GM23338 (cell line): Measurements from ENCODE around the gene CD300E. TPM values are rescaled to one million over a fixed set of nuclear protein-coding genes. Genes with fewer than 3 reads are reported as not detected.

Source experiments
- ATAC-seq: fragments of 200-7000 bp; cut with Tn5 transposase; 3 replicates; pipeline ENCODE4 v1.9.1; 2020
- DNase-seq: peaks from one replicate; pipeline ENCODE4 v3.0.0-alpha.2; 2015; ENCODE audit warnings: low spot score
- H2AFZ ChIP-seq: fragments of 200-600 bp; sonication (generic); 2 replicates; pipeline ENCODE4 v1.8.0; 2016; ENCODE audit warnings: antibody characterized with exemption, mild to moderate bottlenecking, moderate library complexity
- H3F3A ChIP-seq: fragments of 200-600 bp; sonication (generic); replicated peaks from 2 replicates; pipeline ENCODE4 v1.8.0; 2017; ENCODE audit warnings: antibody characterized with exemption, mixed run types, low read depth
- H3K27ac ChIP-seq: fragments of 200-600 bp; sonication (generic); 2 replicates; pipeline ENCODE4 v1.6.1; 2016; ENCODE audit warnings: low read depth
- H3K27me3 ChIP-seq: fragments of 200-600 bp; sonication (generic); 2 replicates; pipeline ENCODE4 v1.8.0; 2016; ENCODE audit warnings: mild to moderate bottlenecking, mixed run types, moderate library complexity; ENCODE audit not compliant: insufficient read depth
- H3K36me3 ChIP-seq: fragments of 200-600 bp; sonication (generic); 2 replicates; pipeline ENCODE4 v1.8.0; 2016; ENCODE audit warnings: mild to moderate bottlenecking; ENCODE audit not compliant: insufficient read depth
- H3K4me1 ChIP-seq: fragments of 200-600 bp; sonication (generic); 2 replicates; pipeline ENCODE4 v1.8.0; 2016; ENCODE audit warnings: mild to moderate bottlenecking, moderate library complexity; ENCODE audit not compliant: insufficient read depth
- H3K4me2 ChIP-seq: fragments of 200-600 bp; sonication (generic); 2 replicates; pipeline ENCODE4 v1.7.1; 2017; ENCODE audit warnings: mixed run types
- H3K4me3 ChIP-seq: fragments of 200-600 bp; sonication (generic); 2 replicates; pipeline ENCODE4 v1.6.1; 2016; ENCODE audit warnings: mixed run types
- H3K79me2 ChIP-seq: fragments of 200-600 bp; sonication (generic); replicated peaks from 2 replicates; pipeline ENCODE4 v1.8.0; 2017; ENCODE audit warnings: mild to moderate bottlenecking; ENCODE audit not compliant: insufficient read depth
- H3K9me2 ChIP-seq: fragments of 200-600 bp; sonication (generic); 2 replicates; pipeline ENCODE4 v1.8.0; 2017; ENCODE audit not compliant: insufficient read depth
- H4K20me1 ChIP-seq: fragments of 200-600 bp; sonication (generic); replicated peaks from 2 replicates; pipeline ENCODE4 v1.8.0; 2017; ENCODE audit warnings: mild to moderate bottlenecking; ENCODE audit not compliant: insufficient read depth
- H3K27ac Mint-ChIP-seq: 2 replicates; pipeline ENCODE4 v1.8.0; 2020; ENCODE audit warnings: inconsistent platforms, mild to moderate bottlenecking, moderate library complexity, mixed read lengths
- H3K27me3 Mint-ChIP-seq: 3 replicates; pipeline ENCODE4 v1.8.0; 2022; ENCODE audit warnings: low read depth, mild to moderate bottlenecking, moderate library complexity, mixed read lengths, inconsistent platforms; ENCODE audit not compliant: insufficient read depth, poor library complexity
- H3K36me3 Mint-ChIP-seq: 3 replicates; pipeline ENCODE4 v1.8.0; 2021; ENCODE audit warnings: low read depth, mild to moderate bottlenecking, inconsistent platforms, moderate library complexity, mixed read lengths
- H3K4me1 Mint-ChIP-seq: 3 replicates; pipeline ENCODE4 v1.8.0; 2020; ENCODE audit warnings: mild to moderate bottlenecking, inconsistent platforms, mixed read lengths
- H3K4me3 Mint-ChIP-seq: 3 replicates; pipeline ENCODE4 v1.8.0; 2021; ENCODE audit warnings: moderate library complexity, mild to moderate bottlenecking, inconsistent platforms, mixed read lengths
- H3K9me3 Mint-ChIP-seq: 3 replicates; pipeline ENCODE4 v1.8.0; 2020; ENCODE audit warnings: moderate library complexity, mild to moderate bottlenecking, inconsistent platforms, mixed read lengths
- CREB1 ChIP-seq: fragments of 250-450 bp; sonication (Bioruptor Pico); IDR thresholded peaks from 2 replicates; pipeline ENCODE4 v1.5.0; 2020; ENCODE audit warnings: low read depth, mild to moderate bottlenecking, moderate library complexity
- CTCF ChIP-seq, 2 experiments: fragments of 200-600 bp in 1 of 2; sonication (generic) in 1 of 2; conservative IDR thresholded peaks; 2 replicates each; pipeline versions ENCODE4 v1.5.1 to v1.6.1; 2016 to 2017; ENCODE audit warnings: antibody characterized with exemption in 2 of 2, low read depth in 2 of 2, mild to moderate bottlenecking in 2 of 2, moderate library complexity in 1 of 2
- ETS1 ChIP-seq: IDR thresholded peaks from 2 replicates; pipeline ENCODE4 v1.6.1; 2016; ENCODE audit warnings: antibody characterized with exemption
- EZH2phosphoT487 ChIP-seq: fragments of 200-600 bp; sonication (generic); IDR thresholded peaks from one replicate; pipeline ENCODE4 v1.8.1; 2018; ENCODE audit warnings: antibody characterized with exemption; ENCODE audit not compliant: unreplicated experiment
- JUNB ChIP-seq: IDR thresholded peaks from one replicate; pipeline ENCODE4 v1.6.1; 2016; ENCODE audit warnings: antibody characterized with exemption; ENCODE audit not compliant: unreplicated experiment
- POLR2AphosphoS5 ChIP-seq: IDR thresholded peaks from 2 replicates; pipeline ENCODE4 v1.6.1; 2016; ENCODE audit warnings: antibody characterized with exemption, low read depth
- REST ChIP-seq: IDR thresholded peaks from one replicate; pipeline ENCODE4 v1.6.1; 2018; ENCODE audit warnings: antibody characterized with exemption; ENCODE audit not compliant: unreplicated experiment
- STAT1 ChIP-seq: IDR thresholded peaks from one replicate; pipeline ENCODE4 v1.6.1; 2016; ENCODE audit warnings: antibody characterized with exemption; ENCODE audit not compliant: unreplicated experiment
- ZNF331 ChIP-seq: fragments of 250-450 bp; sonication (Bioruptor Pico); IDR thresholded peaks from 2 replicates; pipeline ENCODE4 v1.5.0; 2020; ENCODE audit warnings: low read depth, mild to moderate bottlenecking, moderate library complexity
- polyA plus RNA-seq: library from polyadenylated mRNA; unstranded; fragments of >200 nt; fragmentation: Nextera tagmentation; extraction: Ambion mirVana; gene quantifications from 2 replicates; pipeline ENCODE4 v1.2.1, GENCODE V29; 2016
- total RNA-seq: library from RNA; depleted of rRNA; stranded (reverse); fragments of >200 nt; shearing (Covaris generic); gene quantifications from 2 replicates; pipeline ENCODE4 v1.2.3, GENCODE V29; 2014

The CD300E gene
- total and polyA plus RNA-seq, 2 experiments from 2014 or later = not detected

- TF ChIP-seq REST (no peak), ZNF331 (no peak), POLR2AphosphoS5 (no peak), EZH2phosphoT487 (no peak), CREB1 (CRISPR knock-in tag) (no peak), ETS1 (no peak)
Measured at GRCh38 chr17:74603746-74604145, 19.8 kb downstream of the CD300E start (continued).

- H3K4me3 Mint-ChIP-seq = no peak overlapping the region
- DNase-seq (no peak), ATAC-seq (no peak)
- no peaks in the 10 kb centered on the region for H3K36me3 Mint-ChIP-seq
- Histone ChIP-seq H3K79me2 (no peaks in the 10 kb centered on the region), H2AFZ (no peak overlapping the region), H3K36me3 (no peaks in the 10 kb centered on the region), H3K27ac (no peak overlapping the region), H3K9me2 (no peaks in the 10 kb centered on the region), H3K4me1 (no peaks in the 10 kb centered on the region), H3K4me3 (no peak overlapping the region), H3K4me2 (no peak overlapping the region), H3F3A (no peaks in the 10 kb centered on the region), H3K27me3 (no peaks in the 10 kb centered on the region), H4K20me1 (no peaks in the 10 kb centered on the region)
- H3K27ac Mint-ChIP-seq = no peak overlapping the region
- H3K27me3 Mint-ChIP-seq = peaks cover 11% of the 10 kb centered on the region
- TF ChIP-seq CTCF (conservative IDR thresholded peaks at IDR 0.05; ENCODE audit: low read depth in 2 of 2) (no peak), REST (no peak), STAT1 (no peak), JUNB (no peak)
- peaks cover 5% of the 10 kb centered on the region; the same call in 2 of the 3 replicates for H3K4me1 Mint-ChIP-seq
- no peaks in the 10 kb centered on the region for H3K9me3 Mint-ChIP-seq
Measured at GRCh38 chr17:74603037-74603635, 20.4 kb downstream of the CD300E start.
